ENCODE measurements around the gene KCNC2.

Gene KCNC2

DNA sequence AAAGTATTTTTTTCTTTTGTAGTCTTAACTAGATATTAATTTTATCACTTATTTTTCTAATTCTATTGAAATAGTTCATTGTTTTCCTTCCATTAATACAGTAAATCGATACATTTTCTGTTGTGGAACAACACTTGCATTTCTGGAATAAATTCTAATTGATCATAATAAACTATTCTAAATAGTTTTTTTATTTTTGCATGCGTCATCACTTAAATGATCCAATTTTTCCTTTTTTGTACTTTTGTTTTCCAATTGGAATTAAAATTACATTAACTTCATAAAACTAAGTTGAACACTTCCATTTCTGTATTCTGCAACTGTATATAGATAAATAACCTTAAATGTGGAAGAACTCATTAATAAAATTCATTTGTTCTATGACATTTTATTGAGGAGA, 202.5 kb downstream of the KCNC2 start:
- H3K4me3 ChIP-seq (replicated peaks; ENCODE audit: insufficient read depth, low read length): no peak overlapping the region
- no peak overlapping the region for H3K27ac ChIP-seq (replicated peaks)
- no peak for DNase-seq (ENCODE audit: low read depth in 1 of 2, low spot score in 1 of 2)
- no peaks in the 10 kb centered on the region for H3K27me3 ChIP-seq (ENCODE audit: insufficient read depth, poor library complexity, severe bottlenecking)
- TF ChIP-seq, protein P1, sequence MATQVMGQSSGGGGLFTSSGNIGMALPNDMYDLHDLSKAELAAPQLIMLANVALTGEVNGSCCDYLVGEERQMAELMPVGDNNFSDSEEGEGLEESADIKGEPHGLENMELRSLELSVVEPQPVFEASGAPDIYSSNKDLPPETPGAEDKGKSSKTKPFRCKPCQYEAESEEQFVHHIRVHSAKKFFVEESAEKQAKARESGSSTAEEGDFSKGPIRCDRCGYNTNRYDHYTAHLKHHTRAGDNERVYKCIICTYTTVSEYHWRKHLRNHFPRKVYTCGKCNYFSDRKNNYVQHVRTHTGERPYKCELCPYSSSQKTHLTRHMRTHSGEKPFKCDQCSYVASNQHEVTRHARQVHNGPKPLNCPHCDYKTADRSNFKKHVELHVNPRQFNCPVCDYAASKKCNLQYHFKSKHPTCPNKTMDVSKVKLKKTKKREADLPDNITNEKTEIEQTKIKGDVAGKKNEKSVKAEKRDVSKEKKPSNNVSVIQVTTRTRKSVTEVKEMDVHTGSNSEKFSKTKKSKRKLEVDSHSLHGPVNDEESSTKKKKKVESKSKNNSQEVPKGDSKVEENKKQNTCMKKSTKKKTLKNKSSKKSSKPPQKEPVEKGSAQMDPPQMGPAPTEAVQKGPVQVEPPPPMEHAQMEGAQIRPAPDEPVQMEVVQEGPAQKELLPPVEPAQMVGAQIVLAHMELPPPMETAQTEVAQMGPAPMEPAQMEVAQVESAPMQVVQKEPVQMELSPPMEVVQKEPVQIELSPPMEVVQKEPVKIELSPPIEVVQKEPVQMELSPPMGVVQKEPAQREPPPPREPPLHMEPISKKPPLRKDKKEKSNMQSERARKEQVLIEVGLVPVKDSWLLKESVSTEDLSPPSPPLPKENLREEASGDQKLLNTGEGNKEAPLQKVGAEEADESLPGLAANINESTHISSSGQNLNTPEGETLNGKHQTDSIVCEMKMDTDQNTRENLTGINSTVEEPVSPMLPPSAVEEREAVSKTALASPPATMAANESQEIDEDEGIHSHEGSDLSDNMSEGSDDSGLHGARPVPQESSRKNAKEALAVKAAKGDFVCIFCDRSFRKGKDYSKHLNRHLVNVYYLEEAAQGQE (IDR thresholded peaks at IDR 0.05; ENCODE audit: insufficient replicate concordance, low read depth): no peak
- TF ChIP-seq SPI1 (IDR thresholded peaks at IDR 0.05; ENCODE audit: borderline replicate concordance, low read depth): no peak
- TF ChIP-seq, protein P2, sequence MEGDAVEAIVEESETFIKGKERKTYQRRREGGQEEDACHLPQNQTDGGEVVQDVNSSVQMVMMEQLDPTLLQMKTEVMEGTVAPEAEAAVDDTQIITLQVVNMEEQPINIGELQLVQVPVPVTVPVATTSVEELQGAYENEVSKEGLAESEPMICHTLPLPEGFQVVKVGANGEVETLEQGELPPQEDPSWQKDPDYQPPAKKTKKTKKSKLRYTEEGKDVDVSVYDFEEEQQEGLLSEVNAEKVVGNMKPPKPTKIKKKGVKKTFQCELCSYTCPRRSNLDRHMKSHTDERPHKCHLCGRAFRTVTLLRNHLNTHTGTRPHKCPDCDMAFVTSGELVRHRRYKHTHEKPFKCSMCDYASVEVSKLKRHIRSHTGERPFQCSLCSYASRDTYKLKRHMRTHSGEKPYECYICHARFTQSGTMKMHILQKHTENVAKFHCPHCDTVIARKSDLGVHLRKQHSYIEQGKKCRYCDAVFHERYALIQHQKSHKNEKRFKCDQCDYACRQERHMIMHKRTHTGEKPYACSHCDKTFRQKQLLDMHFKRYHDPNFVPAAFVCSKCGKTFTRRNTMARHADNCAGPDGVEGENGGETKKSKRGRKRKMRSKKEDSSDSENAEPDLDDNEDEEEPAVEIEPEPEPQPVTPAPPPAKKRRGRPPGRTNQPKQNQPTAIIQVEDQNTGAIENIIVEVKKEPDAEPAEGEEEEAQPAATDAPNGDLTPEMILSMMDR (IDR thresholded peaks at IDR 0.05; ENCODE audit: insufficient read depth, low read length): no peak

DNA sequence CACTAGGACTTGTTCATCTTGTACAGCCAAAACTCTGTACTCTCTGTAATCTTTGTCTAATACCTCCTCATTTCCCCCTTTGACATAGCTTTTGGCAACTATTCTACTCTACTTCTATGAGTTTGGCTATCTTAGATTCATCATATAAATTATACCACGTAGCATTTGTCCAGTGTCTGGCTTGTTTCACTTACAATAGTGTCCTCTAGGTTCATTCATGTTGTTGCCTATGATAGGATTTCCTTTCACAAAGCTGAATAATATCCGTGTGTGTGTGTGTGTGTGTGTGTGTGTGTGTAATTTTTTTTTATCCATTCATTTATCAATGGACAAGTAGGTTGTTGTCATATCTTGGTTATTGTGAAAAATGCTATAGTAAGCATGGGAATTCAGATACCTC, 209.5 kb downstream of the KCNC2 start:
- H3K27ac ChIP-seq (replicated peaks): no peak overlapping the region
- TF ChIP-seq, protein P1 (IDR thresholded peaks at IDR 0.05; ENCODE audit: insufficient replicate concordance, low read depth): no peak
- TF ChIP-seq, protein P2 (IDR thresholded peaks at IDR 0.05; ENCODE audit: insufficient read depth, low read length): no peak
- TF ChIP-seq POLR2AphosphoS5 (IDR thresholded peaks at IDR 0.05; ENCODE audit: low read depth): no peak
- no peak for TF ChIP-seq GABPA (IDR thresholded peaks at IDR 0.05; ENCODE audit: low read depth)
- no peak for TF ChIP-seq SPI1 (IDR thresholded peaks at IDR 0.05; ENCODE audit: borderline replicate concordance, low read depth)
- H3K27me3 ChIP-seq (ENCODE audit: insufficient read depth, poor library complexity, severe bottlenecking): no peaks in the 10 kb centered on the region
- H3K4me3 ChIP-seq (replicated peaks; ENCODE audit: insufficient read depth, low read length): no peak overlapping the region
- no peak for DNase-seq (ENCODE audit: low read depth in 1 of 2, low spot score in 1 of 2)

DNA sequence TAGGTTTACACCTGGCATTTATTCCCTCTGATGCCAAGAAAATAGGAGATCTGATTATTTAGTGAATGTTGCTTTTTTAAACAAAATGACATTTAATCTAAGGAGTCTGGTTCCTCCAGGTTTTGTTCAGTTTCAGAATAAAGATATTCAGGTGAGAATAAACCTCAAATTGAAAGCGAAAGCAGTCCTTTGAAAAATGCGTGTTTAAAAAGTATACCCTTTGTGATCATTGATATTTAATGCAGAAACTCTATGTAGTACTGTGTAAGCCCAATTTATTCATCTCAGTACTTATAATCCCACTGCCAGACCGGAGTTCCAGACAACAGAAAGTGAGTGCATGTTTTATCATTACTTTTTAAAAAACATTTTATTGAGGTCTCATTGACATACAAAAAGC, 210.2 kb downstream of the KCNC2 start:
- H3K4me3 ChIP-seq (replicated peaks; ENCODE audit: insufficient read depth, low read length): no peak overlapping the region

More for the DNA sequence above, 210.2 kb downstream of the KCNC2 start:
- no peak for DNase-seq (ENCODE audit: low read depth in 1 of 2, low spot score in 1 of 2)
- Histone ChIP-seq H3K27me3 (ENCODE audit: insufficient read depth, poor library complexity, severe bottlenecking) (no peaks in the 10 kb centered on the region), H3K27ac (replicated peaks) (no peak overlapping the region)
- TF ChIP-seq, protein P1 (IDR thresholded peaks at IDR 0.05; ENCODE audit: insufficient replicate concordance, low read depth): no peak
- TF ChIP-seq, protein P2 (IDR thresholded peaks at IDR 0.05; ENCODE audit: insufficient read depth, low read length): no peak
- TF ChIP-seq SPI1 (IDR thresholded peaks at IDR 0.05; ENCODE audit: borderline replicate concordance, low read depth): no peak
- no peak for TF ChIP-seq POLR2AphosphoS5 (IDR thresholded peaks at IDR 0.05; ENCODE audit: low read depth)
- TF ChIP-seq GABPA (IDR thresholded peaks at IDR 0.05; ENCODE audit: low read depth): no peak

Measured in HL-60 (cell line).